CD4-positive, alpha-beta T cell treated with Interleukin-15 for 1 hour (primary cell): ENCODE results near the gene FER.
"Not testable (repeated sequence)": the region's sequence is repeated elsewhere in the genome, so short reads cannot be mapped to it uniquely, and the experiment has no call there.

ENCODE experiments used
- DNase-seq: peaks from one replicate; pipeline ENCODE4 v3.0.0-alpha.2; 2020

The FER gene

GRCh38 chr5:109052216-109052615 is 304.5 kb downstream of the FER start:
- not testable (repeated sequence) for DNase-seq

DNA sequence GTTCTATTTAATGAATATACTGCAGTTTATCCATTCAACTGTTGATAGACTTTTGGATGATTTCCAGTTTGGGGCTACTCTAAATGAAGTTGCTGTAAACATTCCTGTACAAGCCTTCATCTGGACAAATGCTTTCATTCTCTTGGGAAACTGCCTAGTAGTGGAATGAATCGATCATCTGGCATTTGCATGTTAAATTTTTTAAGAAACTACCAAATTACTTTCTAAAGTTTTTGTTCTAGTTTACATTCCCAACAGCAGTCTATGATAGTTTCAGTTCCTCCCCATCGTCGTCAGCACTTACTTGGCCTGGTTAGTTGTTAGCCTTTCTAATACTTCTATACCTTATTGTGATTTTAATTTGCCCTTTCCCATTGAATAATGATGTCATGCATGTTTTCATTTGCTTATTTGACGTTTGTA is 306.3 kb downstream of the FER start:
- DNase-seq, result no peak

DNA sequence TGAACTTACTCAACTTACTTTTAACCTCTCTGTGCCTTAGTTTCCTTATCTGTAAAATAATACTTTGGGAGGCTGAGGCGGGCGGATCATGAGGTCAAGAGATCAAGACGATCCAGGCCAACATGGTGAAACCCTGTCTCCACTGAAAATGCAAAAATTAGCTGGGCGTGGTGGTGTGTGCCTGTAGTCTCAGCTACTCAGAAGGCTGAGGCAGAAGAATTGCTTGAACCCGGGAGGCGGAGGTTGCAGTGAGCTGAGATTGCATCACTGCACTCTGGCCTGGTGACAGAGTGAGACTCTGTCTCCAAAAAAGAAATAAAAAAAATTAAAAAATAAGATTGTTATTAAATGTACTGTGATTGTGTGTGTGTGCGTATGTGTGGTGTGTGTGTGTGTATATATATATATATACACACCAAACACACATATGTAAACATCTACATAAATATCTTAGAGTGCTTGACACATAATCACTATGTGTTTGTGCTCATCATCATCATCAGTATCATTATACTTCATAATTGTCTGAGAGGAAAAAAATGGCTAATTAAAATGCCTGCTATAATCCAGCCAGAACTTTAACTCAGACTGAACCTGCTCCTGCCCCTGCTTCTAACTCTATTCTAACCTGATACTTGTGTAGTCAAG is 312.8 kb downstream of the FER start:
- no peak for DNase-seq

DNA sequence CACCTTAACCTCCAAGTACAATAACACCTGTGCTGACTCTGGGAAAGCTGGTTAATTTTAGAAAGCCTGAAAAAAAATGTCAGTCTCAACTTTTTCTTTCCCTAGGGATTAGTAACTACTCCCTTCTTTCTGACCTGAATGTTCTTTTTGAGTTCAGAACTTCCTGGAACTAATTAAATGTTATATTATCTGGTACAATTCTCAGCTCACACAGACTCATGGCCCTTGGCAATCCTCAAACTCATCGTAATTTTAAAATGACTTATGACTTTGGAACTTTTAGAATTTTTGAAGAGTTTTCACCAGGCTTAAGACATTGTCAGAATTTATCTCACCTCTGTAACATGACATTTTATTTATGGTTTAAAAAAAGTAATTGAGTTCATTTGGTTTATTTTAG is 315.0 kb downstream of the FER start:
- DNase-seq, result no peak

DNA sequence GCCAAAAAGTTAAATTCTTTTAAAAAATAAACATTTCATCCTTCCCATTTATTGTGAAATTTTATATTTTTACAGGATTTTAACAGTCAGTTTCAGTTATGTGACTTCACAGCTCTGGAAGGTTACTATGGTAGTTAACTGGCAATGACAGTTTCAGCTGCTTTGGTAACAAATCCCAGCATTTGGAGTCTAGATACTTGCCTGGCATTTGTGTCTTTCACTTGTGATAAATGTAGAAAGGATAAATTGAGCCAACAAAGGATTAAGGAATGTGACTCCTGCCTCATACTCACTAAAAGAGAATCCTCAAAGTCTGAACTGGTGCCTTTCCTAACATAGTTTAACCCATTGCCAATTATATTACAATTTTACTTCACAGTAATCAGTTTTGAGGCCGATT is 315.5 kb downstream of the FER start:
- no peak for DNase-seq

DNA sequence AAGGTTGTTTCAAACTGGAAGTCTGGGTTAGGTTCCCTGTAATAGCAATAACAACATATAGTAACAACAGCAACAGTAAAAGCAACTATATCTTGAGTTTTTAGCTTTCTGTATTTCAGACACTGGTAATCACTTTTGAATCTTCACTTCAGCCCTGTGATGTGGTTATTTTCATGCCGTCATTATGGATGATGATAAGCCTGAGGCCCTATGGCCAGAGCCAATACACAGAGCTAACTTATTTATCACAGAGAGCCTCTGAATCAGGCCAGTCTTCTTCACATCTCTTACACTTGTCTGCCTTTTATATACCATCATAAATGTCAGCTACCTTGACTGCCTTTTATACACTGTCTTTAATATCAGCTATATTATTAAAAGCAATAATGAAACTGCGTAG is 329.0 kb downstream of the FER start:
- no peak for DNase-seq

DNA sequence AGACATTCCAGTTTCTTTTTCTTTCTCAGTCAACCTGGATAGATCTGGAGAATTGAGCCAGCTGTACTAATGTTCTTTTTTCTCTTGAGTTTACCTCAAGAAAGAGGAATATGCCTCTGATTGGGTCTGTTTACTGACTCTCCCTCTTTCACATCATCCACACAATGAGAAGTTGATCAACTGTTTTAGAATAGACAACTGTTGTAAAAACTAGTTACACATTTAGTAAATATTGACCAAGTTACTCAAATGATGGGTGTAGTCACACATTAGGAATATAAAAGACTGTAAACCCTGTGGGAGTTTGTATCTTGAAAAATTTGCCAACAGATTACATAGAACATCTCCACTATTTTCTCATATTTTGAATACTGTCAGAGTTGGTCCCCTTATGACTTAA is 330.8 kb downstream of the FER start:
- no peak for DNase-seq

GRCh38 chr5:109080481-109080880 is 332.8 kb downstream of the FER start:
- no peak for DNase-seq

DNA sequence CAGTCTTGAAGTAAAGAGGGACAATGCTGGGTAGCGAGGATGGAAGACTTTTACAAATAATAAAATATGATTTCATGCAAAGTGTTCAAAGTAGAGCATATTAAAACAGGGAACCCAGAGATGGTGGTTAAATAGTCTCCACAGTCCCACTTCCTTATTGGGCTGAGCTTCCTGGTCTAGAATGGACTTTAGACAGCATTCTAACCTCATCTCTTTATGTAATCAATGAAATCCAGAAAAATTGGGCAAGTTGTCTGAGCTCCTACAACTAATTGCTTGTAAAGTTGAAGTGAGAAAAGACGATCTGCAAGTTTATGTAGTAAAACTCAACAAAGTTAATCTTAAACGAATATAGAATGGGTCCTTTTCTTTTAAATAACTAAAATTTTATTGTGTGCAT is 333.2 kb downstream of the FER start:
- no peak for DNase-seq

GRCh38 chr5:109083937-109084336 is 336.2 kb downstream of the FER start:
- no peak for DNase-seq

DNA sequence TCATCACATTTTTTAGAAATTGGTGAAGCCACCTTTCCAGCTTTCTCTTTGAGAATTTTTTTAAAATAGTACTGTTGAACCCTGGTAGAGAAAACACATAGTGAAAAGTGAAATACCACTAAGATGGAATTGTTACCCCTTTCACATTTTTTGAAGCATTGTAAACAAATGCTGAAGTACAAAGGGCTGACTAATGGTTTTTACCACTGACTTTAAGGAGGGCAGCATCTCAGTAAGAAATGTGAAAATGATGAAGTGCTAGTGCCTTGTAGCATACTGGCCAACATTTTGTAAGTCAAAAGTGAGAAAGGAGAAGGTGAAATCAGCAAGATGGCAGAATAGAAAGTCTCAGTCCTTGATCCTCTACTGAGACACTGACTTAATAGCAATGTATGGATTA is 341.5 kb downstream of the FER start:
- DNase-seq, result no peak

DNA sequence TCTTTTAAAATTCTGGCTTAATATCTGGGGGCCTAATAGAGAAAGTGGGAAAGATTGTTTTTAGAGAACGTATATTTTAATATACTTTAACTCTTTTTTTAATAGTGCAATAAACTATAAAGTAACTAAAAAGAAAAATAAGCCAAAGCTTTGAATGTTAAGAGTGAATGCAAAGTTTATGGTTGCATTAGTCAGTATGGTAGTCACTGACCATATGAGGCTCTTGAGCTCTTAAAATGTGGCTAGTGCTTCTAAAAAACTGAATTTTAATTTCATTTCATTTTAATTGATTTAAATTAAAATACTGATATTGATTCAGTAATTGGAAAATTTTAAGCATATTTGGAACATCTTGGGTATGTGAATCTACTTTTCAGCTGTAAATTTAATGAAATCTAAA is 351.4 kb downstream of the FER start:
- DNase-seq, result no peak

DNA sequence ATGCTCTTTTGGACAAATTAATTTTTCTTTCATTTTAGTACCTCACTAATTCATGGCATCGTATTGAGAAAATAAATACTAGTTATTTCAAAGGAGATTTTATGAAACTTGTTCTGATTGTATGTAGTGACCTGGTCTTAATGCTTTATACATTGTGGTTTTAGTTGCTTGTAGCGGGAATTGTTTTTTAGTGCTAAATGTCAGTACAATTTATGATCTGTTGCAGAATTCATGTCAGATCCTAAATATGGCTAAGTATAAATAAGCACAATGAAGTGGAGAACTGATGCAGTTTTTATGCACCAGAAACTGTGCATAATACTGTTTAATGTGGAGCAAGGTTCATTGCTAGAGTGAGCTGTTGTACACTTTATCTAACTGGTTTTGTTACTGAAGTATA is 353.3 kb downstream of the FER start:
- no peak for DNase-seq

DNA sequence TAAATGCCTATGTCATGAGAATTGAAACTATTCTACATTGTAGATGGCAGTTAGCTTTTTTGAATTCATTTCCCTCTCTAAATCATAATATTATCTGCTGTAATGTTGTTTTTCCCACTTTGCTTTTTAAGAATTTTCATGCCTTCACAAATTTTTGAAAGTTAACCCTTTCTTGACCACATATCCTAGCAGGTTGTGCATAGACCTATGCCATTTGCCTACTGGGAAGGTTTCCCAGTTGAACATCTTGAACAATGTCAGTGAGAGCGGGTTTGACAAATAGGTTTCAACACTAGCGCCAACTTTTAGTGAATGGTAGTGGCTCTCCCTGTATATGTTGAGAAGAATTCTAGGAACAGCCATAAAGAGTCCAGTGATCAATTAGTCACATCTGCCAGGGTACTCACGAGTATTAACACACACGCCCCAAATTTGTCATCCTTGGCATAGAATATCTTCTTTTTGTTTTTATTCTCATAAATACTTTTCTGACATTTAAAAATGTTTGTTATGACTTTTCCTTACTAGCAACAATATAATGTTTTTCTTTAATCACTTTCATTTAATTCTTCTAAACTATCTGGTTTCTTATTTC is 354.5 kb downstream of the FER start:
- DNase-seq, result no peak

DNA sequence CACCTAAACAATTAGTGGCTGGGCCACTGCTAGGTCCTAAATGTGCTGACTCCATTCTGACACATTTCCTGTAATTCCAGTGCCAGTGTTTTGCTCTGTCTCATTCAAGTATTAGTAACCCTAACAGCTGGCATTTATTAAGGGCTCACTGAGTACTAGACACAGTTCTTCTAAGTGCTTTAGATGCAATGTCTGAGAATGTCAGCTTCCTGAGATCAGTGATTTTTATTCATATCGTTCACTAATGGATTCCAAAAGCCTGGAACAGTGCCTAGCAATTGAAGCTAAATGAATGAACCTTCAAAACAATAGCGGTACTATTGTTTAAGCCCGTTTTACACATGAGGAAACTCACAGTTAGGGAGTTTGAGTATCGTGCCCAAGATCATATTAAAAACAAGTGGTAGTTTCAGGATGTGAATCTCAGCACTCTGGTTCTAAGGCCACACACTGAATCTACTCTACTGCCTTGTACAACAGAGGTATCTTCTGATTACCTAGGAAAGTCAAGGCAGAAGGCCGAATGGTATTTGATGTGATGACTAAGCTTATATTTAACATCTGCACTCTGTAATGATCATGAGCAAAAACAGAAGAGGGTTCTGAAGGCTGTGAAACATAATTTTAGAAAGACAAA is 358.1 kb downstream of the FER start:
- DNase-seq, result no peak

- DNase-seq, result no peak
Observed at GRCh38 chr5:109111680-109112079, 364.0 kb downstream of the FER start.

- DNase-seq, result no peak
Observed at GRCh38 chr5:109113608-109114007, 365.9 kb downstream of the FER start.

DNA sequence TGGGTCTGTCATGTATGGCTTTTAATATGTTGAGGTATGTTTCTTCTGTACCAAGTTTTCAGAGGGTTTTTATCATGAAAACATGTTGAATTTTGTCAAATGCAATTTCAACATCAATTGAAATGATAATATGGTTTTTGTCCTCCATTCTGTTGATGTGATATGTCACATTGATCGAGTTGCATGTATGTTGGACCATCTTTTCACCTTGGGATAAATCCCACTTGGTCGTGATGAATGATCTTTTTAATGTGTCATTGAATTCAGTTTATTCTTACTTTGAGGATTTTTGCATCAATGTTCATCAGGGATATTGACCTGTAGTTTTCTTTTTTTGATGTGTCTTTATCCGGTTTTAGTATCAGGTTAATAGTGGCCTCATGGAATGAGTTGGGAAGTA is 373.5 kb downstream of the FER start:
- DNase-seq, result no peak

DNA sequence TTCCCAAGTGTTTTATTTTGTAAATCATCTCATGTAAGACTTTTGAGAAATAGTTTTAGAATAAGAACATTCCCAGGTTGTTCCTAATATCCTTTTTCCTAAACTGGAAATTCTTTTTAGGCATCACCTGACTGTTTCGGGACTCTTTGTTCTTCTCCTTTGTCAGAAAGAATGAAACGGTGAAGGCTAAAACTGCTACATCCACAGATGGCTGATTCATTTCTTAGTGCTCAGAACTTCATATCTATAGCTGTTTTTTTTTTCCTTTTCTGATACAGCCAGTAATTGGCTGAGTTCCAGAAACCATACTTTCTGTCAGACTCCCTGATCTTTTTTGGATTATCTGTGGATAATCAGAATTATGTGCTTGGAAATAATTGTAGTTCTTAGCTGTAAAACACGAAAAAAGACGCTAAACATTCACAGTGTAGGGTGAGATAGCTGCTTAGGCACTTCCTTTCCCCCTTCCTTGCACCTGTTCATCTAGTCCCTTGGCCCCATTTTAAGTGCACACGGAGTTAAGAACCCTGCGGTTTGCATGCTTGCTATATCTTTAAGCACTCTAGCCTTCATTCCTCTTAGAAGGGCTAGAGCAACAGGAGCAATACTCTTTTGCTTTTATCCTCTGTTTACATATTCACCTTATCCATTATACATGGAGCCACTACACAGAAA is 378.2 kb downstream of the FER start:
- DNase-seq, result no peak

DNA sequence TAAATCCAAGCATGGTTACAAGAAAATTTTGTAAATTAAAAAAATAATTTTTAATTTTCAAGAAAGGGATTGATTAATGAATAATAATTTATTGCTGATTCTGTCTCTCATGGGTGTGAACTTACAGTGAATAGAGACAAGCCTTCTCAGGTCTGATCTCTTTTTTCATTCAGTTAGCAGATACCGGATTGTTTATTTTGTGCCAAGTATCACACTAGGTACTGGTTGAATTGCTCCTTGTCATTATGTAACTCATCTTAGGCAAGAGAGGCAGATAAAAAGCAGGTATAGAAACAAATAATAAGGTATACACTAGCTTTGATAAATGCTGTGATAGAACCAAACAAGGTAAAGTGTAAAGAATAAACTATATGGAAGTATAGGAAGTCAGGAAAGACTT is 378.8 kb downstream of the FER start:
- DNase-seq, result no peak

DNA sequence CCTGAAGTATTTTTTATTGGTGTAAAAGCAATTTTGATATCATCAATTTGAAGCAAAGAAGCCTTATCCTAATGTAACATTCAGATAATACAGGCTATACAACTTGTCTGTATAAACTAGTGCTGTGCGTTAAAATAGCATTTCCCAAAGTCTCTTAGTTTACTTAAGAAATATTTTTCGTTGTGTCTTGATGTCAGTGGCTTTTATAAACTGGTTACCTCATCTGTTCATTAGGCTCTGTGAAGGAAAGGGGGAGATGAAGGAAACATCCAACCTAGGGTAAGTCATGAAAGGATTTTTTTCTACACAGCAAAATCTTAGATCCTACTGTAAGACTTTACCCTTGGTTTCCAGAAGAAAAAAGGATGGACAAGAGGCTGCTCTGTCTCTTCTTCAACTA is 389.2 kb downstream of the FER start:
- DNase-seq, result no peak

GRCh38 chr5:109141222-109142200 is 393.8 kb downstream of the FER start:
- no peak for DNase-seq

- DNase-seq, result no peak
Observed at GRCh38 chr5:109143031-109143430, 395.3 kb downstream of the FER start.
